H1 (cell line): ENCODE measurements around the gene CDC42SE2.

Experiments used
- BRCA1 ChIP-seq: IDR thresholded peaks from 2 replicates; pipeline ENCODE4 v1.6.1; 2012; ENCODE audit warnings: low read depth, low read length, improper control_type of control experiment
- CHD1 ChIP-seq: IDR thresholded peaks from 2 replicates; pipeline ENCODE4 v1.6.1; 2012; ENCODE audit warnings: low read depth, low read length, improper control_type of control experiment
- EZH2 ChIP-seq: fragments of 200-600 bp; sonication (generic); IDR thresholded peaks from 2 replicates; pipeline ENCODE4 v1.7.1; 2012; ENCODE audit warnings: low read depth, mild to moderate bottlenecking, moderate library complexity, low read length, inconsistent platforms; ENCODE audit not compliant: severe bottlenecking
- JUND ChIP-seq: IDR thresholded peaks from 2 replicates; pipeline ENCODE4 v1.6.1; 2011; ENCODE audit warnings: mild to moderate bottlenecking, improper control_type of control experiment, low read length
- POLR2A ChIP-seq, 2 experiments: IDR thresholded peaks; 1 replicate in 1 of 2; 2 replicates in 1 of 2; pipeline ENCODE4 v1.6.1; 2011; ENCODE audit warnings: low read depth in 2 of 2, low read length in 2 of 2, mild to moderate bottlenecking in 2 of 2; ENCODE audit errors: control extremely low read depth in 1 of 2
- POLR2AphosphoS5 ChIP-seq: IDR thresholded peaks from 2 replicates; pipeline ENCODE4 v1.6.1; 2011; ENCODE audit warnings: low read depth, low read length
- RBBP5 ChIP-seq: IDR thresholded peaks from 2 replicates; pipeline ENCODE4 v1.7.1; 2012; ENCODE audit warnings: low read depth, mild to moderate bottlenecking, inconsistent platforms, low read length, moderate library complexity, borderline replicate concordance
- SIN3A ChIP-seq, 2 experiments: IDR thresholded peaks in 1 of 2; conservative IDR thresholded peaks in 1 of 2; 2 replicates each; pipeline ENCODE4 v1.6.1; 2011 to 2012; ENCODE audit warnings: low read length in 2 of 2, improper control_type of control experiment in 1 of 2, low read depth in 1 of 2, mild to moderate bottlenecking in 1 of 2
- SP2 ChIP-seq: IDR thresholded peaks from 2 replicates; pipeline ENCODE4 v1.6.1; 2012; ENCODE audit warnings: mild to moderate bottlenecking, low read length, inconsistent platforms
- TCF12 ChIP-seq: IDR thresholded peaks from 2 replicates; pipeline ENCODE4 v1.6.1; 2011; ENCODE audit warnings: low read depth, mild to moderate bottlenecking, low read length
- YY1 ChIP-seq: IDR thresholded peaks from 2 replicates; pipeline ENCODE4 v1.6.1; 2011; ENCODE audit warnings: low read depth, mild to moderate bottlenecking, low read length
- TF ChIP-seq, protein P1 (sequence below), 3 experiments: IDR thresholded peaks; 1 replicate in 2 of 3; 2 replicates in 1 of 3; pipeline versions ENCODE4 v1.5.1 to v1.6.1; 2011; ENCODE audit warnings: low read length in 3 of 3, mild to moderate bottlenecking in 3 of 3, inconsistent platforms in 2 of 3, low read depth in 1 of 3, moderate library complexity in 1 of 3; ENCODE audit not compliant: insufficient read depth in 1 of 3; ENCODE audit errors: control extremely low read depth in 1 of 3
- TF ChIP-seq, protein P2 (sequence below): IDR thresholded peaks from 2 replicates; pipeline ENCODE4 v1.6.1; 2012; ENCODE audit warnings: inconsistent platforms

DNA sequence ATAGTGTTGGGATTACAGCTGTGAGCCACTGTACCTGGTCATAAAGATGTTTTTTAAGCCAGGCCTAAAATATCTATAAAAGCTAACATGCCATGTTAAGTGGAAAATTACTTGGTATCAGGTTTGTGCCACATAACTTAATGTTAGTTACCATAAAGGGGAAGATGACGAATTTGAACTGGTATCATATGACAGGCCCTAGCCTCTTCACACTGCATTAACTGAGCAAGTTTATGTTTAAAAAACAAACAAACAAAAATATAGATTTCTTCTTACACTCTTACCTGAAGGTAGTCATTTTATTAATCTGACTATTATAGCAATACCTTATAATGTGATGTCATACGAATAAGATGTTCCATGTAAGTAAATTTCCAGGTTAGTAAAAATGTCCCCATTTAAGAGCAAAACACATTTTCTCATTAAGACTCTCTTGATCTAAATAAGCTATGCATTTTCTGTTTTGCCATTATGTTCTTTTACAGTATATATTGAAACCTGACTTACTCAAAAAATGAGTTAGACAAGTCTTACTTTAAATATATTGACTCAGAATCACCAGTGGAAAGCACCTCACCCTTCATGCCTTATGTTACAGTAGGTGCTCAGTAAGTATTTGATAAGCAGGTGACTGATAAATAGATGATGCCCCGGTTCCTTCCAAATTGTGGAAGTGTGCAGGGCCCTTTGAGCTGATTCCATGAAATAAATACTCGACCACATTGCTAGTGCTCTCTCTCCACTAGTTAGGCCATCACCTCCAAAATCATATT is 125.4 kb downstream of the CDC42SE2 start:
- TF ChIP-seq, protein P1, sequence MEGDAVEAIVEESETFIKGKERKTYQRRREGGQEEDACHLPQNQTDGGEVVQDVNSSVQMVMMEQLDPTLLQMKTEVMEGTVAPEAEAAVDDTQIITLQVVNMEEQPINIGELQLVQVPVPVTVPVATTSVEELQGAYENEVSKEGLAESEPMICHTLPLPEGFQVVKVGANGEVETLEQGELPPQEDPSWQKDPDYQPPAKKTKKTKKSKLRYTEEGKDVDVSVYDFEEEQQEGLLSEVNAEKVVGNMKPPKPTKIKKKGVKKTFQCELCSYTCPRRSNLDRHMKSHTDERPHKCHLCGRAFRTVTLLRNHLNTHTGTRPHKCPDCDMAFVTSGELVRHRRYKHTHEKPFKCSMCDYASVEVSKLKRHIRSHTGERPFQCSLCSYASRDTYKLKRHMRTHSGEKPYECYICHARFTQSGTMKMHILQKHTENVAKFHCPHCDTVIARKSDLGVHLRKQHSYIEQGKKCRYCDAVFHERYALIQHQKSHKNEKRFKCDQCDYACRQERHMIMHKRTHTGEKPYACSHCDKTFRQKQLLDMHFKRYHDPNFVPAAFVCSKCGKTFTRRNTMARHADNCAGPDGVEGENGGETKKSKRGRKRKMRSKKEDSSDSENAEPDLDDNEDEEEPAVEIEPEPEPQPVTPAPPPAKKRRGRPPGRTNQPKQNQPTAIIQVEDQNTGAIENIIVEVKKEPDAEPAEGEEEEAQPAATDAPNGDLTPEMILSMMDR (IDR thresholded peaks at IDR 0.05; ENCODE audit: control extremely low read depth in 1 of 3, insufficient read depth in 1 of 3, low read depth in 1 of 3, low read length in 3 of 3) = no peak
- TF ChIP-seq SIN3A (conservative IDR thresholded peaks at IDR 0.05 in 1 of 2, IDR thresholded peaks at IDR 0.05 in 1 of 2; ENCODE audit: low read depth in 1 of 2, low read length in 2 of 2) (no peak), YY1 (no peak), BRCA1 (no peak), JUND (no peak), CHD1 (no peak), RBBP5 (no peak), EZH2 (no peak), TCF12 (no peak), POLR2AphosphoS5 (no peak), SP2 (no peak), POLR2A (IDR thresholded peaks at IDR 0.05; ENCODE audit: control extremely low read depth in 1 of 2, low read depth in 2 of 2, low read length in 2 of 2) (no peak)
- TF ChIP-seq, protein P2, sequence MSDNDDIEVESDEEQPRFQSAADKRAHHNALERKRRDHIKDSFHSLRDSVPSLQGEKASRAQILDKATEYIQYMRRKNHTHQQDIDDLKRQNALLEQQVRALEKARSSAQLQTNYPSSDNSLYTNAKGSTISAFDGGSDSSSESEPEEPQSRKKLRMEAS = no peak
